Lower leg skin (tissue), 3 donors: ENCODE data around the gene PML.

ENCODE experiments used
- POLR2A ChIP-seq, 2 donors: fragments of 450-650 bp; IDR thresholded peaks; one replicate each; pipeline ENCODE4 v1.6.1; 2016 to 2017; ENCODE audit warnings: antibody characterized with exemption in 2 of 2, mild to moderate bottlenecking in 1 of 2, moderate library complexity in 1 of 2
- TF ChIP-seq, protein P1 (sequence below), 3 donors: fragments of 450-650 bp; IDR thresholded peaks; one replicate each; pipeline ENCODE4 v1.5.1; 2016; ENCODE audit warnings: antibody characterized with exemption in 3 of 3, mild to moderate bottlenecking in 3 of 3, moderate library complexity in 2 of 3

DNA sequence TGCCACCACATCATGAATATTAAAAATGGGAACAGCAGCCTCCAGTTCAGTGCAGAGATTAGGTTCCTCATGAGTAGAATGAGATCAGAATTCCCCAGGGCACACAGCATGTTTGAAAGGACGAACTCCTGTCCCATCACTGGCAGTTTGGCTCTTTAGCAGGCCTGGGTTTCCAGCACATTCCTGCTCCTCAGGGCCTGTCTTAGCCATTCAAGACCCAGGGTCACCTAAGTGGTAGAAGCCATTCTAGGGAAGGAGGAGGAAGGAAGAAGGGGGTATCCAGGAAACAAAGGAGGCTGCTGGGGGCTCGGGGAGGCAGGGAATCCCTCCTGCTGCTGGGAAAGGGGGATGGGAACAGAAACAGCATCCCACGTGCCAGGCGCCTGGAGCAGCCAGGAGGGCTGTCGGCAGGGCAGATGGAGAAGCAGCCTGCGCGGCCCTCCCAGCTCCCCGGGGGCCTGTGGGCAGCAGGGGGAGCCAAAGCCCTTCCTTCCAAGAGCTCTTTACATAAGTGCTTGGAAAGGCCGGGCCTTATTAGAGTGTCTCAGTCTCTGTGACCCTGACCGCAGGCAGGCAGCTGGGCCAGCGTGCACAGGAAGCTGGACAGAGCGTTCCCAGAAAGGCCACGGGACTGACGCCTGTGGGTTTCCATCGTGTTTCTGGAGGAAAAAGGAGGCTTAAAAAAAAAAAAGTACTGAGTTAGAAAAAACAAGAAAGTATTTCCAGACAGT lies 43.5 kb upstream of the PML start:
- TF ChIP-seq, protein P1, sequence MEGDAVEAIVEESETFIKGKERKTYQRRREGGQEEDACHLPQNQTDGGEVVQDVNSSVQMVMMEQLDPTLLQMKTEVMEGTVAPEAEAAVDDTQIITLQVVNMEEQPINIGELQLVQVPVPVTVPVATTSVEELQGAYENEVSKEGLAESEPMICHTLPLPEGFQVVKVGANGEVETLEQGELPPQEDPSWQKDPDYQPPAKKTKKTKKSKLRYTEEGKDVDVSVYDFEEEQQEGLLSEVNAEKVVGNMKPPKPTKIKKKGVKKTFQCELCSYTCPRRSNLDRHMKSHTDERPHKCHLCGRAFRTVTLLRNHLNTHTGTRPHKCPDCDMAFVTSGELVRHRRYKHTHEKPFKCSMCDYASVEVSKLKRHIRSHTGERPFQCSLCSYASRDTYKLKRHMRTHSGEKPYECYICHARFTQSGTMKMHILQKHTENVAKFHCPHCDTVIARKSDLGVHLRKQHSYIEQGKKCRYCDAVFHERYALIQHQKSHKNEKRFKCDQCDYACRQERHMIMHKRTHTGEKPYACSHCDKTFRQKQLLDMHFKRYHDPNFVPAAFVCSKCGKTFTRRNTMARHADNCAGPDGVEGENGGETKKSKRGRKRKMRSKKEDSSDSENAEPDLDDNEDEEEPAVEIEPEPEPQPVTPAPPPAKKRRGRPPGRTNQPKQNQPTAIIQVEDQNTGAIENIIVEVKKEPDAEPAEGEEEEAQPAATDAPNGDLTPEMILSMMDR (IDR thresholded peaks at IDR 0.05) = peak in 1 of 3 donors; percentile 73
- no peak for TF ChIP-seq POLR2A (IDR thresholded peaks at IDR 0.05)
